Epithelial cell of esophagus (primary cell): Measurements from ENCODE around the gene RBM6.
"Not testable (repeated sequence)": the region's sequence is repeated elsewhere in the genome, so short reads cannot be mapped to it uniquely, and the experiment has no call there.

ENCODE experiments used
- DNase-seq: peaks from one replicate; pipeline ENCODE4 v3.0.0; 2010; ENCODE audit warnings: low read depth
- H3K4me3 ChIP-seq: 2 replicates; pipeline ENCODE4 v1.5.1; 2011; ENCODE audit warnings: mild to moderate bottlenecking, low read length, control low read depth
- CTCF ChIP-seq: IDR thresholded peaks from 2 replicates; pipeline ENCODE4 v1.5.1; 2011; ENCODE audit warnings: low read depth, mild to moderate bottlenecking, low read length, control low read depth, inconsistent platforms; ENCODE audit not compliant: insufficient read depth; ENCODE audit errors: missing control alignments

The RBM6 gene

GRCh38 chr3:49930168-49930690 lies 9.7 kb upstream of the RBM6 start:
- H3K4me3 ChIP-seq = peak overlapping the region; percentile 82
- no peak for DNase-seq
- no peak for TF ChIP-seq CTCF

- H3K4me3 ChIP-seq = no peak overlapping the region
- TF ChIP-seq CTCF = no peak
- DNase-seq = peak; percentile 13
These were observed 9.0 kb upstream of the RBM6 start for GRCh38 chr3:49930922-49931321.

- not testable (repeated sequence) for DNase-seq, H3K4me3 ChIP-seq
These were observed 7.7 kb upstream of the RBM6 start for GRCh38 chr3:49932281-49932680.

- no peak for TF ChIP-seq CTCF
These were observed 2.9 kb upstream of the RBM6 start for GRCh38 chr3:49937090-49937489.

GRCh38 chr3:49940667-49941249 lies 808 bp downstream of the RBM6 start:
- peak; percentile 5 for DNase-seq
- H3K4me3 ChIP-seq = peak overlapping the region; percentile 96
- TF ChIP-seq CTCF = no peak

More at GRCh38 chr3:49937090-49937489, 2.9 kb upstream of the RBM6 start:
- DNase-seq = no peak
- no peak overlapping the region for H3K4me3 ChIP-seq

- no peak for TF ChIP-seq CTCF
- H3K4me3 ChIP-seq = no peak overlapping the region
- DNase-seq = no peak
These were observed 2.7 kb downstream of the RBM6 start for GRCh38 chr3:49942651-49943050.

- H3K4me3 ChIP-seq = no peak overlapping the region
- no peak for DNase-seq
- no peak for TF ChIP-seq CTCF
These were observed 13.0 kb downstream of the RBM6 start for GRCh38 chr3:49952924-49953323.
